HepG2 (cell line): ENCODE measurements around the gene WDR26. TPM values are rescaled to one million over a fixed set of nuclear protein-coding genes. Genes with fewer than 3 reads are reported as not detected.

Experiments used
- ATAC-seq: fragments of 200-7000 bp; cut with Tn5 transposase; 3 replicates; pipeline ENCODE4 v1.9.1; 2020; ENCODE audit warnings: mild to moderate bottlenecking, moderate library complexity
- BruUV-seq: library from RNA; stranded (reverse); fragments of 400-500 nt; replicated peaks from 2 replicates; lab custom pipeline; 2021; lab: Mats Ljungman, UMichigan
- CTCF ChIA-PET: fragments of 300-600 bp; formaldehyde crosslinking; extraction: SDS; loops from one replicate; lab custom pipeline; 2021; ENCODE audit warnings: low total read pairs, inconsistent platforms, low intra/inter-chr PET ratio; lab: Yijun Ruan, JAX
- POLR2A ChIA-PET: fragments of 350-600 bp; sonication (Branson Sonifier 250); formaldehyde crosslinking; loops from one replicate; lab custom pipeline; 2020; ENCODE audit warnings: antibody characterized with exemption, inconsistent platforms; lab: Yijun Ruan, JAX
- DNase-seq: peaks from one replicate; pipeline ENCODE4 v3.0.0-alpha.2; 2015; ENCODE audit warnings: low spot score
- FAIRE-seq: peaks from 3 replicates; lab custom pipeline; 2011; peaks lifted over from hg19 to GRCh38; lab: Jason Lieb, UNC
- H2AFZ ChIP-seq: one replicate; pipeline ENCODE4 v1.6.1; 2011; ENCODE audit warnings: low read length, inconsistent platforms
- H3K27ac ChIP-seq: fragments of 300-600 bp; 3 replicates; pipeline ENCODE4 v1.8.0; 2011; ENCODE audit warnings: mixed run types, mild to moderate bottlenecking, mixed read lengths, low read length, inconsistent platforms; ENCODE audit not compliant: insufficient read depth; ENCODE audit errors: extremely low read length
- H3K27me3 ChIP-seq, 2 experiments: fragments of 200-600 bp in 1 of 2; 2 replicates in 1 of 2; 3 replicates in 1 of 2; pipeline versions ENCODE4 v1.6.0 to v1.8.0; 2011; ENCODE audit warnings: low read length in 2 of 2, mild to moderate bottlenecking in 2 of 2, moderate library complexity in 2 of 2, inconsistent platforms in 1 of 2; ENCODE audit not compliant: insufficient read depth in 2 of 2, control insufficient read depth in 1 of 2
- H3K36me3 ChIP-seq, 2 experiments: fragments of 200-600 bp in 1 of 2; replicated peaks in 1 of 2; 2 replicates in 1 of 2; 3 replicates in 1 of 2; pipeline versions ENCODE4 v1.5.1 to v1.8.0; 2011; ENCODE audit warnings: low read length in 2 of 2, inconsistent platforms in 1 of 2; ENCODE audit not compliant: insufficient read depth in 2 of 2, control insufficient read depth in 1 of 2
- H3K4me1 ChIP-seq: 2 replicates; pipeline ENCODE4 v1.5.1; 2012; ENCODE audit warnings: low read length, inconsistent platforms; ENCODE audit not compliant: insufficient read depth
- H3K4me2 ChIP-seq: 2 replicates; pipeline ENCODE4 v1.6.0; 2011; ENCODE audit warnings: low read depth, low read length, inconsistent platforms
- H3K4me3 ChIP-seq, 3 experiments: fragments of 200-600 bp in 1 of 3; sonication (generic), shearing (Covaris generic) in 1 of 3; replicated peaks in 1 of 3; 2 replicates each; pipeline ENCODE4 v1.5.1; 2011 to 2016; ENCODE audit warnings: low read length in 3 of 3, inconsistent platforms in 2 of 3, low read depth in 2 of 3, mild to moderate bottlenecking in 2 of 3, control low read depth in 1 of 3, mixed read lengths in 1 of 3; ENCODE audit not compliant: insufficient read depth in 1 of 3
- H3K79me2 ChIP-seq: one replicate; pipeline ENCODE4 v1.6.1; 2011; ENCODE audit warnings: low read length, inconsistent platforms; ENCODE audit not compliant: insufficient read depth
- H3K9ac ChIP-seq: 2 replicates; pipeline ENCODE4 v1.6.0; 2011; ENCODE audit warnings: mild to moderate bottlenecking, low read depth, low read length, inconsistent platforms; ENCODE audit not compliant: insufficient read depth
- H3K9me3 ChIP-seq: 2 replicates; pipeline ENCODE4 v1.5.1; 2012; ENCODE audit warnings: mild to moderate bottlenecking, low read length
- H4K20me1 ChIP-seq: 2 replicates; pipeline ENCODE4 v1.6.0; 2011; ENCODE audit warnings: inconsistent platforms, mild to moderate bottlenecking, low read length, moderate library complexity; ENCODE audit not compliant: insufficient read depth
- FOXM1 ChIP-seq: sonication (generic); formaldehyde crosslinking; IDR thresholded peaks from 2 replicates; pipeline ENCODE4 v1.5.0; 2020; ENCODE audit warnings: missing genetic modification reagents
- KLF13 ChIP-seq: sonication (generic); formaldehyde crosslinking; IDR thresholded peaks from 2 replicates; pipeline ENCODE4 v1.4.0; 2020; ENCODE audit warnings: mild to moderate bottlenecking, missing genetic modification reagents
- MBD4 ChIP-seq: IDR thresholded peaks from 2 replicates; pipeline ENCODE4 v1.6.1; 2012; ENCODE audit warnings: low read length, inconsistent platforms, borderline replicate concordance
- NFIB ChIP-seq: sonication (generic); formaldehyde crosslinking; IDR thresholded peaks from 2 replicates; pipeline ENCODE4 v1.9.0; 2021; ENCODE audit warnings: missing genetic modification reagents, mild to moderate bottlenecking, borderline replicate concordance
- RFX1 ChIP-seq: fragments of 450-650 bp; IDR thresholded peaks from 2 replicates; pipeline ENCODE4 v1.6.1; 2017
- U2AF1 ChIP-seq: fragments of 200-400 bp; formaldehyde crosslinking; optimal IDR thresholded peaks from 2 replicates; pipeline ENCODE3; 2017; ENCODE audit warnings: mild to moderate bottlenecking, low read depth, low read length
- ZNF143 ChIP-seq: sonication (generic); formaldehyde crosslinking; IDR thresholded peaks from 2 replicates; pipeline ENCODE4 v1.4.0; 2020; ENCODE audit warnings: missing genetic modification reagents
- ZNF777 ChIP-seq: sonication (generic); formaldehyde crosslinking; IDR thresholded peaks from 2 replicates; pipeline ENCODE4 v1.4.0; 2020; ENCODE audit warnings: missing genetic modification reagents
- WGBS: methylation state at CpG from one replicate; pipeline ENCODE4 v1.1.6; 2017; ENCODE audit warnings: low lambda C conversion rate; 5-methylcytosine and 5-hydroxymethylcytosine counted together
- in situ Hi-C: cut with HindIII; loops from 2 replicates; pipeline ENCODE4 v1.10.0; 2017; ENCODE audit warnings: low pct_unique_long_range_greater_than_20kb; ENCODE audit not compliant: extremely low pct_ligation_motif_present
- intact Hi-C: fragments of 100-400 bp; cut with micrococcal nuclease; formaldehyde crosslinking; loops from one replicate; pipeline ENCODE4 v1.10.0; 2022; ENCODE audit not compliant: unreplicated experiment
- polyA plus RNA-seq, 8 experiments: library from polyadenylated mRNA; depleted of rRNA in 3 of 8; stranded (reverse) in 7 of 8; unstranded in 1 of 8; fragments of >200 nt; fragmentation: Illumina TruSeq in 4 of 8; extraction: Trizol in 4 of 8; gene quantifications; 2 replicates each; pipeline versions ENCODE4 v1.2.1 to v1.2.3, GENCODE V29; 2011 to 2016; ENCODE audit warnings: low read depth in 4 of 8, missing spikeins in 1 of 8, mixed read lengths in 1 of 8; ENCODE audit not compliant: insufficient read depth in 1 of 8
- total RNA-seq, 5 experiments: library from RNA; depleted of rRNA; stranded (reverse); fragments of >200 nt; fragmentation: Illumina TruSeq; extraction: Trizol; gene quantifications; 2 replicates each; pipeline ENCODE4 v1.2.3, GENCODE V29; 2016; ENCODE audit warnings: low read depth in 1 of 5
- TF ChIP-seq, protein P1 (sequence below): IDR thresholded peaks from 2 replicates; pipeline ENCODE4 v1.6.1; 2016; ENCODE audit warnings: missing genetic modification reagents, missing compliant biosample characterization
- TF ChIP-seq, protein P2 (sequence below): IDR thresholded peaks from 2 replicates; pipeline ENCODE4 v1.6.1; 2016; ENCODE audit warnings: missing biosample characterization, missing genetic modification reagents, low read depth
- TF ChIP-seq, protein P3 (sequence below): sonication (generic); formaldehyde crosslinking; IDR thresholded peaks from 2 replicates; pipeline ENCODE4 v1.8.1; 2023; ENCODE audit warnings: mild to moderate bottlenecking, missing genetic modification reagents, borderline replicate concordance
- TF ChIP-seq, protein P4 (sequence below): sonication (generic); formaldehyde crosslinking; IDR thresholded peaks from 2 replicates; pipeline ENCODE4 v1.5.1; 2020; ENCODE audit warnings: mild to moderate bottlenecking, missing genetic modification reagents, borderline replicate concordance

The WDR26 gene
- total and polyA plus RNA-seq, 2 of the 13 experiments (the other 11 are each of a cell fraction or from before 2014, with no cell fraction given), result 13.2 to 23.7 TPM

DNA sequence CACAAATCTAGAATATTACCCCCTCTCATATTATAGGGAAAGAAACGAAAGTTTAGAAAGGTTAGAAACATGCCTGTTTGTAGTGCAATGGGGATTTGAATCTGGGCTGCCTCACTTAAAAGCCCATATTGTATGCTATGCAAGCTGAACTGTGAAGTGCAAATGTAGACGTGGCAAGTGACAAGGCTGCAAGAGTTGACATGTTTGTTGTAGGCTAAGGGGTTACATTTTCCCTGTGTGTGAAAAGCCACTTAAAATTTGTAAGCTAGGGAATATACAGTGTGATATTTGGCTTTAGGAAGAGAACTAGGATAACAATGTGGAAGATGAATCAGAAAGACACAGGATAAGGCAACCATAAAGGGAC lies 29.0 kb downstream of the WDR26 start:
- no peaks in the 10 kb centered on the region for H3K79me2 ChIP-seq
- no peak for ATAC-seq
- ChIA-PET POLR2A (interaction anchor here (1.4 kb wide), 1 partner anchor 29 kb away, joined by 4 read pairs; the partner anchor contains the start of gene WDR26), CTCF (no interaction called here)
- H3K4me1 ChIP-seq, result no peaks in the 10 kb centered on the region
- H3K27ac ChIP-seq, result no peak overlapping the region
- H3K4me2 ChIP-seq, result no peak overlapping the region
- intact Hi-C loops, result no loop called here
- H3K9ac ChIP-seq, result no peak overlapping the region
- H3K4me3 ChIP-seq, result no peak overlapping the region
- H3K36me3 ChIP-seq, result peaks cover 8 to 59% of the 10 kb centered on the region in 2 experiments
- no peak for DNase-seq
- no peaks in the 10 kb centered on the region for H4K20me1 ChIP-seq
- H3K9me3 ChIP-seq, result no peaks in the 10 kb centered on the region
- WGBS, result 93% methylated on average over 2 of the region's 2 CpGs
- H2AFZ ChIP-seq, result no peak overlapping the region
- TF ChIP-seq KLF13 (no peak), RFX1 (no peak), ZNF777 (no peak), U2AF1 (no peak), FOXM1 (CRISPR knock-in tag) (no peak), NFIB (CRISPR knock-in tag) (no peak), MBD4 (no peak), ZNF143 (CRISPR knock-in tag) (no peak)
- TF ChIP-seq, protein P1, sequence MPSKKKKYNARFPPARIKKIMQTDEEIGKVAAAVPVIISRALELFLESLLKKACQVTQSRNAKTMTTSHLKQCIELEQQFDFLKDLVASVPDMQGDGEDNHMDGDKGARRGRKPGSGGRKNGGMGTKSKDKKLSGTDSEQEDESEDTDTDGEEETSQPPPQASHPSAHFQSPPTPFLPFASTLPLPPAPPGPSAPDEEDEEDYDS, result no peak
- TF ChIP-seq, protein P2, sequence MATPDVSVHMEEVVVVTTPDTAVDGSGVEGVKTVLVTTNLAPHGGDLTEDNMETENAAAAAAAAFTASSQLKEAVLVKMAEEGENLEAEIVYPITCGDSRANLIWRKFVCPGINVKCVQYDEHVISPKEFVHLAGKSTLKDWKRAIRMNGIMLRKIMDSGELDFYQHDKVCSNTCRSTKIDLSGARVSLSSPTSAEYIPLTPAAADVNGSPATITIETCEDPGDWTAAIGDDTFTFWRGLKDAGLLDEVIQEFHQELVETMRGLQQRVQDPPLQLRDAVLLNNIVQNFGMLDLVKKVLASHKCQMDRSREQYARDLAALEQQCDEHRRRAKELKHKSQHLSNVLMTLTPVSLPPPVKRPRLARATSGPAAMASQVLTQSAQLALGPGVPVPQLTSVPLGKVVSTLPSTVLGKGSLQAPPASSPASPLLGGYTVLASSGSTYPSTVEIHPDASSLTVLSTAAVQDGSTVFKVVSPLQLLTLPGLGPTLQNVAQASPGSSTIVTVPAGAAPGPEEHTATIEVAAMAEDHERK (CRISPR knock-in tag), result no peak
- TF ChIP-seq, protein P3, sequence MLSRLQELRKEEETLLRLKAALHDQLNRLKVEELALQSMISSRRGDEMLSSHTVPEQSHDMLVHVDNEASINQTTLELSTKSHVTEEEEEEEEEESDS (CRISPR knock-in tag), result no peak
- TF ChIP-seq, protein P4, sequence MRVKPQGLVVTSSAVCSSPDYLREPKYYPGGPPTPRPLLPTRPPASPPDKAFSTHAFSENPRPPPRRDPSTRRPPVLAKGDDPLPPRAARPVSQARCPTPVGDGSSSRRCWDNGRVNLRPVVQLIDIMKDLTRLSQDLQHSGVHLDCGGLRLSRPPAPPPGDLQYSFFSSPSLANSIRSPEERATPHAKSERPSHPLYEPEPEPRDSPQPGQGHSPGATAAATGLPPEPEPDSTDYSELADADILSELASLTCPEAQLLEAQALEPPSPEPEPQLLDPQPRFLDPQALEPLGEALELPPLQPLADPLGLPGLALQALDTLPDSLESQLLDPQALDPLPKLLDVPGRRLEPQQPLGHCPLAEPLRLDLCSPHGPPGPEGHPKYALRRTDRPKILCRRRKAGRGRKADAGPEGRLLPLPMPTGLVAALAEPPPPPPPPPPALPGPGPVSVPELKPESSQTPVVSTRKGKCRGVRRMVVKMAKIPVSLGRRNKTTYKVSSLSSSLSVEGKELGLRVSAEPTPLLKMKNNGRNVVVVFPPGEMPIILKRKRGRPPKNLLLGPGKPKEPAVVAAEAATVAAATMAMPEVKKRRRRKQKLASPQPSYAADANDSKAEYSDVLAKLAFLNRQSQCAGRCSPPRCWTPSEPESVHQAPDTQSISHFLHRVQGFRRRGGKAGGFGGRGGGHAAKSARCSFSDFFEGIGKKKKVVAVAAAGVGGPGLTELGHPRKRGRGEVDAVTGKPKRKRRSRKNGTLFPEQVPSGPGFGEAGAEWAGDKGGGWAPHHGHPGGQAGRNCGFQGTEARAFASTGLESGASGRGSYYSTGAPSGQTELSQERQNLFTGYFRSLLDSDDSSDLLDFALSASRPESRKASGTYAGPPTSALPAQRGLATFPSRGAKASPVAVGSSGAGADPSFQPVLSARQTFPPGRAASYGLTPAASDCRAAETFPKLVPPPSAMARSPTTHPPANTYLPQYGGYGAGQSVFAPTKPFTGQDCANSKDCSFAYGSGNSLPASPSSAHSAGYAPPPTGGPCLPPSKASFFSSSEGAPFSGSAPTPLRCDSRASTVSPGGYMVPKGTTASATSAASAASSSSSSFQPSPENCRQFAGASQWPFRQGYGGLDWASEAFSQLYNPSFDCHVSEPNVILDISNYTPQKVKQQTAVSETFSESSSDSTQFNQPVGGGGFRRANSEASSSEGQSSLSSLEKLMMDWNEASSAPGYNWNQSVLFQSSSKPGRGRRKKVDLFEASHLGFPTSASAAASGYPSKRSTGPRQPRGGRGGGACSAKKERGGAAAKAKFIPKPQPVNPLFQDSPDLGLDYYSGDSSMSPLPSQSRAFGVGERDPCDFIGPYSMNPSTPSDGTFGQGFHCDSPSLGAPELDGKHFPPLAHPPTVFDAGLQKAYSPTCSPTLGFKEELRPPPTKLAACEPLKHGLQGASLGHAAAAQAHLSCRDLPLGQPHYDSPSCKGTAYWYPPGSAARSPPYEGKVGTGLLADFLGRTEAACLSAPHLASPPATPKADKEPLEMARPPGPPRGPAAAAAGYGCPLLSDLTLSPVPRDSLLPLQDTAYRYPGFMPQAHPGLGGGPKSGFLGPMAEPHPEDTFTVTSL (CRISPR knock-in tag), result no peak
- in situ Hi-C loops, result no loop called here
- no TSS peak for BruUV-seq
- FAIRE-seq, result no peak
- H3K27me3 ChIP-seq, result no peaks in the 10 kb centered on the region
